ENCODE data around the gene PSMD11. TPM values are rescaled to one million over a fixed set of nuclear protein-coding genes. Genes with fewer than 3 reads are reported as not detected.

PSMD11 gene
- total and polyA plus RNA-seq, 2 of the 8 experiments (the other 6 are each of a cell fraction or from before 2014, with no cell fraction given) = 68.4 to 171 TPM

GRCh38 chr17:32487473-32488176 lies 43.3 kb downstream of the PSMD11 start (continued):
- no peak for TF ChIP-seq CHD7 (IDR thresholded peaks at IDR 0.05; ENCODE audit: insufficient replicate concordance, low read length)
- TF ChIP-seq ASH2L (IDR thresholded peaks at IDR 0.05; ENCODE audit: low read length) = peak; percentile 53
- no peak for TF ChIP-seq TCF12 (IDR thresholded peaks at IDR 0.05; ENCODE audit: low read depth, low read length)
- TF ChIP-seq SIN3A (conservative IDR thresholded peaks at IDR 0.05 in 1 of 2, IDR thresholded peaks at IDR 0.05 in 1 of 2; ENCODE audit: low read depth in 1 of 2, low read length in 2 of 2) = 0 out of 4 replicates have a peak, but pooled peaks of 1 of the 2 experiments have one; percentile 29
- TF ChIP-seq KDM1A (IDR thresholded peaks at IDR 0.05; ENCODE audit: borderline replicate concordance, low read length) = 0 out of 2 replicates have a peak, but pooled peaks have one; percentile 13
- no peak for TF ChIP-seq SP2 (IDR thresholded peaks at IDR 0.05; ENCODE audit: low read length)
- TF ChIP-seq SRF (IDR thresholded peaks at IDR 0.05; ENCODE audit: low read depth, low read length) = no peak
- 0 out of 4 replicates have a peak, but pooled peaks of 1 of the 2 experiments have one; percentile 15 for TF ChIP-seq HDAC2 (IDR thresholded peaks at IDR 0.05; ENCODE audit: borderline replicate concordance in 1 of 2, low read depth in 2 of 2, low read length in 2 of 2)
- no peak for TF ChIP-seq BRCA1 (IDR thresholded peaks at IDR 0.05; ENCODE audit: low read depth, low read length)
